IMR-90 (cell line): ENCODE data around the gene CC2D2B.

Experiments
- CEBPB ChIP-seq: IDR thresholded peaks from 2 replicates; pipeline ENCODE4 v1.6.1; 2012; ENCODE audit warnings: low read depth, low read length, improper control_type of control experiment
- CHD1 ChIP-seq: IDR thresholded peaks from 2 replicates; pipeline ENCODE4 v1.6.1; 2012; ENCODE audit warnings: low read depth, low read length, improper control_type of control experiment
- MAFK ChIP-seq: IDR thresholded peaks from 2 replicates; pipeline ENCODE4 v1.6.1; 2012; ENCODE audit warnings: low read depth, low read length, improper control_type of control experiment
- MAZ ChIP-seq: IDR thresholded peaks from 2 replicates; pipeline ENCODE4 v1.6.1; 2012; ENCODE audit warnings: low read depth, mild to moderate bottlenecking, low read length, improper control_type of control experiment, moderate library complexity, borderline replicate concordance
- MXI1 ChIP-seq: IDR thresholded peaks from 2 replicates; pipeline ENCODE4 v1.6.1; 2012; ENCODE audit warnings: low read depth, mild to moderate bottlenecking, low read length, moderate library complexity, borderline replicate concordance
- NFE2L2 ChIP-seq: fragments of 150-350 bp; IDR thresholded peaks from 2 replicates; pipeline ENCODE4 v1.6.1; 2016; ENCODE audit warnings: low read depth, mild to moderate bottlenecking, low read length
- POLR2A ChIP-seq: IDR thresholded peaks from 2 replicates; pipeline ENCODE4 v1.6.1; 2012; ENCODE audit warnings: mild to moderate bottlenecking, low read depth, low read length
- SMC3 ChIP-seq: fragments of 150-350 bp; IDR thresholded peaks from 2 replicates; pipeline ENCODE4 v1.6.1; 2016; ENCODE audit warnings: low read depth, mild to moderate bottlenecking, antibody characterized with exemption, low read length, moderate library complexity
- TF ChIP-seq, protein P1 (sequence below): conservative IDR thresholded peaks from 2 replicates; pipeline ENCODE4 v1.5.1; 2012; ENCODE audit warnings: mild to moderate bottlenecking, low read depth, low read length, improper control_type of control experiment
- TF ChIP-seq, protein P2 (sequence below): fragments of 150-350 bp; IDR thresholded peaks from 2 replicates; pipeline ENCODE4 v1.6.1; 2016; ENCODE audit warnings: low read depth, mild to moderate bottlenecking, low read length, moderate library complexity, borderline replicate concordance
- TF ChIP-seq, protein P3 (sequence below): fragments of 150-350 bp; IDR thresholded peaks from 2 replicates; pipeline ENCODE4 v1.6.1; 2017; ENCODE audit warnings: mild to moderate bottlenecking, antibody characterized with exemption, low read length, low read depth

DNA sequence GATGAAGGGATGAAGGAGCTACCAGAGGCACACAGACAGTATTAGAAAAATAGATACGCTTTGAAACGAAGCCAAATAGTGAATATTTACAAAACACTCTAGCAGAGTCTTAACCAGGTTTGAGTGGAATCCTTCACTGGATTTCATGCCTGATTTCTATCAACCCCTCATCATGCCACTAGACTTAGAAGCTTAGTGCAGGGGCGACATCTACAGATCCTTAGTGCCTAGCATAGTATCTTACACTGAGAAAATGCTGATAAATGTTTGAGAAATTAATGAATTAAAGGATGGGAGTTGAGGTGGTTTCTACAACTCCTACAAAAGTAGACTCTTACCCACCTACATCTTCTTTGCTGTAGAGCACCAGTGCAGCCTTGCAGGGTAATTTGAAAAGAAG, 80.9 kb downstream of the CC2D2B start:
- TF ChIP-seq CEBPB (no peak), MXI1 (no peak), MAZ (no peak), MAFK (no peak), CHD1 (no peak), POLR2A (no peak), NFE2L2 (no peak), SMC3 (no peak)
- TF ChIP-seq, protein P1, sequence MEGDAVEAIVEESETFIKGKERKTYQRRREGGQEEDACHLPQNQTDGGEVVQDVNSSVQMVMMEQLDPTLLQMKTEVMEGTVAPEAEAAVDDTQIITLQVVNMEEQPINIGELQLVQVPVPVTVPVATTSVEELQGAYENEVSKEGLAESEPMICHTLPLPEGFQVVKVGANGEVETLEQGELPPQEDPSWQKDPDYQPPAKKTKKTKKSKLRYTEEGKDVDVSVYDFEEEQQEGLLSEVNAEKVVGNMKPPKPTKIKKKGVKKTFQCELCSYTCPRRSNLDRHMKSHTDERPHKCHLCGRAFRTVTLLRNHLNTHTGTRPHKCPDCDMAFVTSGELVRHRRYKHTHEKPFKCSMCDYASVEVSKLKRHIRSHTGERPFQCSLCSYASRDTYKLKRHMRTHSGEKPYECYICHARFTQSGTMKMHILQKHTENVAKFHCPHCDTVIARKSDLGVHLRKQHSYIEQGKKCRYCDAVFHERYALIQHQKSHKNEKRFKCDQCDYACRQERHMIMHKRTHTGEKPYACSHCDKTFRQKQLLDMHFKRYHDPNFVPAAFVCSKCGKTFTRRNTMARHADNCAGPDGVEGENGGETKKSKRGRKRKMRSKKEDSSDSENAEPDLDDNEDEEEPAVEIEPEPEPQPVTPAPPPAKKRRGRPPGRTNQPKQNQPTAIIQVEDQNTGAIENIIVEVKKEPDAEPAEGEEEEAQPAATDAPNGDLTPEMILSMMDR, result no peak
- TF ChIP-seq, protein P2, sequence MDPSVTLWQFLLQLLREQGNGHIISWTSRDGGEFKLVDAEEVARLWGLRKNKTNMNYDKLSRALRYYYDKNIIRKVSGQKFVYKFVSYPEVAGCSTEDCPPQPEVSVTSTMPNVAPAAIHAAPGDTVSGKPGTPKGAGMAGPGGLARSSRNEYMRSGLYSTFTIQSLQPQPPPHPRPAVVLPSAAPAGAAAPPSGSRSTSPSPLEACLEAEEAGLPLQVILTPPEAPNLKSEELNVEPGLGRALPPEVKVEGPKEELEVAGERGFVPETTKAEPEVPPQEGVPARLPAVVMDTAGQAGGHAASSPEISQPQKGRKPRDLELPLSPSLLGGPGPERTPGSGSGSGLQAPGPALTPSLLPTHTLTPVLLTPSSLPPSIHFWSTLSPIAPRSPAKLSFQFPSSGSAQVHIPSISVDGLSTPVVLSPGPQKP, result no peak
- TF ChIP-seq, protein P3, sequence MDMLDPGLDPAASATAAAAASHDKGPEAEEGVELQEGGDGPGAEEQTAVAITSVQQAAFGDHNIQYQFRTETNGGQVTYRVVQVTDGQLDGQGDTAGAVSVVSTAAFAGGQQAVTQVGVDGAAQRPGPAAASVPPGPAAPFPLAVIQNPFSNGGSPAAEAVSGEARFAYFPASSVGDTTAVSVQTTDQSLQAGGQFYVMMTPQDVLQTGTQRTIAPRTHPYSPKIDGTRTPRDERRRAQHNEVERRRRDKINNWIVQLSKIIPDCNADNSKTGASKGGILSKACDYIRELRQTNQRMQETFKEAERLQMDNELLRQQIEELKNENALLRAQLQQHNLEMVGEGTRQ, result no peak
